ENCODE results near the gene CALU.

GRCh38 chr7:128791121-128791971, 52.2 kb downstream of the CALU start, which contains the start of gene CCDC136:
- TF ChIP-seq, protein P1, sequence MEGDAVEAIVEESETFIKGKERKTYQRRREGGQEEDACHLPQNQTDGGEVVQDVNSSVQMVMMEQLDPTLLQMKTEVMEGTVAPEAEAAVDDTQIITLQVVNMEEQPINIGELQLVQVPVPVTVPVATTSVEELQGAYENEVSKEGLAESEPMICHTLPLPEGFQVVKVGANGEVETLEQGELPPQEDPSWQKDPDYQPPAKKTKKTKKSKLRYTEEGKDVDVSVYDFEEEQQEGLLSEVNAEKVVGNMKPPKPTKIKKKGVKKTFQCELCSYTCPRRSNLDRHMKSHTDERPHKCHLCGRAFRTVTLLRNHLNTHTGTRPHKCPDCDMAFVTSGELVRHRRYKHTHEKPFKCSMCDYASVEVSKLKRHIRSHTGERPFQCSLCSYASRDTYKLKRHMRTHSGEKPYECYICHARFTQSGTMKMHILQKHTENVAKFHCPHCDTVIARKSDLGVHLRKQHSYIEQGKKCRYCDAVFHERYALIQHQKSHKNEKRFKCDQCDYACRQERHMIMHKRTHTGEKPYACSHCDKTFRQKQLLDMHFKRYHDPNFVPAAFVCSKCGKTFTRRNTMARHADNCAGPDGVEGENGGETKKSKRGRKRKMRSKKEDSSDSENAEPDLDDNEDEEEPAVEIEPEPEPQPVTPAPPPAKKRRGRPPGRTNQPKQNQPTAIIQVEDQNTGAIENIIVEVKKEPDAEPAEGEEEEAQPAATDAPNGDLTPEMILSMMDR (conservative IDR thresholded peaks at IDR 0.05 in 1 of 2, IDR thresholded peaks at IDR 0.05 in 1 of 2; ENCODE audit: extremely low read depth in 1 of 2, insufficient read depth in 1 of 2, low read depth in 1 of 2, low read length in 2 of 2), result no peak
- no peak for TF ChIP-seq EZH2 (IDR thresholded peaks at IDR 0.05; ENCODE audit: borderline replicate concordance, low read length)
